ENCODE data around the gene LDAH. TPM values are rescaled to one million over a fixed set of nuclear protein-coding genes. Genes with fewer than 3 reads are reported as not detected.

LDAH gene
- total and polyA plus RNA-seq, 2 donors (not counting 1 experiment from before 2014, with no cell fraction given), result 9.0 to 31.3 TPM

DNA sequence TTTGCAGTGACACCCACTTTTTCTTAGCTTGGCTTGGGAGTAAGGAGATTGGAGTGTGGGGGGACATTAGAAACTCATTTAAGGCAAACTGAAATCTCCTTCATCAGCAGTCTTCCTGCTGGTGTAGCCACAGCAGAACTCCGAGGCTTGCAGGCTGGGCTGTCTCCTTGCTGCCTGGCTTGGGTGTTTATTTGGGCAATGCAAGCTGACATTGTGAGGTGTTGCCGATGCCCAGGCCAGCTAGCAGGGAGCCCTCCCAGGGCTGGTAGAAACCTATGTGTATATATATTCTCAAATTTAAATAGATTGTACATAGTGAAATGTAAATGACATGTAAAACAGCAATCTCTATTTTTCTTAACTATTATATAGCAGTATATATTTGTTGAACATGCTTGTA lies 144.1 kb downstream of the LDAH start:
- POLR2A ChIA-PET, result interaction anchor here (1.2 kb wide), 1 partner anchor 12 kb away, joined by 4 read pairs; the partner anchor contains the start of gene GDF7
- Mint-ChIP-seq H3K27ac (peak overlapping the region; percentile 26), H3K9me3 (ENCODE audit: insufficient read depth) (no peaks in the 10 kb centered on the region), H3K4me1 (peaks cover 51% of the 10 kb centered on the region), H3K4me3 (no peak overlapping the region), H3K27me3 (no peaks in the 10 kb centered on the region)
- peaks cover 0 to 28% of the 10 kb centered on the region in 2 experiments for H3K36me3 ChIP-seq (replicated peaks in 1 of 2; ENCODE audit: control extremely low read depth in 1 of 2, control insufficient read depth in 1 of 2, extremely low read depth in 1 of 2, insufficient read depth in 2 of 2, low read length in 1 of 2)
- no peak overlapping the region for H3K4me2 ChIP-seq (replicated peaks; ENCODE audit: low read depth, low read length, poor library complexity, severe bottlenecking)
- CTCF ChIA-PET, result interaction anchor here (2.4 to 8.8 kb wide), 5 partner anchors 12 to 284 kb away, joined by 6 to 160 read pairs (median 46); partner anchors contain the start of genes GDF7 and HS1BP3
- no peaks in the 10 kb centered on the region for H3K27me3 ChIP-seq (replicated peaks in 1 of 4; ENCODE audit: control extremely low read depth in 1 of 4, control insufficient read depth in 3 of 4, insufficient read depth in 4 of 4, low read length in 3 of 4)
- no peaks in the 10 kb centered on the region for H3K79me2 ChIP-seq (ENCODE audit: control insufficient read depth, insufficient read depth, low read length)
- H3K4me3 ChIP-seq (ENCODE audit: control extremely low read depth in 1 of 5, extremely low read depth in 1 of 5, insufficient read depth in 1 of 5, low read depth in 2 of 5, low read length in 4 of 5), result no peak overlapping the region
- DNase-seq (no peak), ATAC-seq (ENCODE audit: low read depth) (no peak)
- no CpG with 5 or more reads among the region's 2 CpGs for WGBS (ENCODE audit: insufficient coverage)
- no peaks in the 10 kb centered on the region for H3K9me3 ChIP-seq (ENCODE audit: control extremely low read depth in 1 of 3, control insufficient read depth in 2 of 3, insufficient read depth in 1 of 3, low read length in 2 of 3)
- no peak for TF ChIP-seq EZH2 (IDR thresholded peaks at IDR 0.05; ENCODE audit: borderline replicate concordance, insufficient read depth, low read depth, low read length, poor library complexity, severe bottlenecking)
- TF ChIP-seq, protein P1, sequence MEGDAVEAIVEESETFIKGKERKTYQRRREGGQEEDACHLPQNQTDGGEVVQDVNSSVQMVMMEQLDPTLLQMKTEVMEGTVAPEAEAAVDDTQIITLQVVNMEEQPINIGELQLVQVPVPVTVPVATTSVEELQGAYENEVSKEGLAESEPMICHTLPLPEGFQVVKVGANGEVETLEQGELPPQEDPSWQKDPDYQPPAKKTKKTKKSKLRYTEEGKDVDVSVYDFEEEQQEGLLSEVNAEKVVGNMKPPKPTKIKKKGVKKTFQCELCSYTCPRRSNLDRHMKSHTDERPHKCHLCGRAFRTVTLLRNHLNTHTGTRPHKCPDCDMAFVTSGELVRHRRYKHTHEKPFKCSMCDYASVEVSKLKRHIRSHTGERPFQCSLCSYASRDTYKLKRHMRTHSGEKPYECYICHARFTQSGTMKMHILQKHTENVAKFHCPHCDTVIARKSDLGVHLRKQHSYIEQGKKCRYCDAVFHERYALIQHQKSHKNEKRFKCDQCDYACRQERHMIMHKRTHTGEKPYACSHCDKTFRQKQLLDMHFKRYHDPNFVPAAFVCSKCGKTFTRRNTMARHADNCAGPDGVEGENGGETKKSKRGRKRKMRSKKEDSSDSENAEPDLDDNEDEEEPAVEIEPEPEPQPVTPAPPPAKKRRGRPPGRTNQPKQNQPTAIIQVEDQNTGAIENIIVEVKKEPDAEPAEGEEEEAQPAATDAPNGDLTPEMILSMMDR (IDR thresholded peaks at IDR 0.05), result no peak
- H3K9ac ChIP-seq (ENCODE audit: low read length), result no peak overlapping the region
- H4K20me1 ChIP-seq (ENCODE audit: control insufficient read depth, insufficient read depth, low read length, poor library complexity, severe bottlenecking), result no peaks in the 10 kb centered on the region
- no peak overlapping the region for H2AFZ ChIP-seq (ENCODE audit: insufficient read depth, low read depth, low read length, poor library complexity, severe bottlenecking)
- intact Hi-C loops (cut with micrococcal nuclease), result loop anchor here (5.0 kb wide), 1 partner anchor 144 kb away; the partner anchor contains the start of gene LDAH
- H3K27ac ChIP-seq (ENCODE audit: low read length in 2 of 2), result peak overlapping the region in 1 of 2 donors; percentile 4
- peaks cover 28 to 63% of the 10 kb centered on the region in 2 donors for H3K4me1 ChIP-seq (ENCODE audit: control insufficient read depth in 2 of 2, insufficient read depth in 2 of 2, low read length in 2 of 2)

DNA sequence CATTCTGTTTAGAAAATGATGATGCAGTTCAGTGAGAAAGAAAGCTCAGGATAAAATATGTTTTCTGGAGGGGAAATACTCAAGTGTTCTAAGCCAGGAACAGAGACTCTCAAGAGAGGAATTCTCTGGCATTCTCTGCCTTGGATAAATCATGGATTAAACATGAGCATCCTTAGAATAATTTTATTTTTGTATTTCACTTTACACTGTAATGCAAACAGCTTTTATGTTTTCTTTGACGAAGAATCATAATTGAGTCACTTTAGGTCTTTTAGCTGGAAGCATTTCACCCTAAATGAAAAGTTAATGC lies 144.9 kb downstream of the LDAH start:
- peaks cover 56% of the 10 kb centered on the region for H3K4me1 Mint-ChIP-seq
- Histone ChIP-seq H3K4me1 (ENCODE audit: control insufficient read depth in 2 of 2, insufficient read depth in 2 of 2, low read length in 2 of 2) (peaks cover 28 to 66% of the 10 kb centered on the region in 2 donors), H3K4me2 (replicated peaks; ENCODE audit: low read depth, low read length, poor library complexity, severe bottlenecking) (peak overlapping the region; percentile 53), H3K4me3 (ENCODE audit: control extremely low read depth in 1 of 5, extremely low read depth in 1 of 5, insufficient read depth in 1 of 5, low read depth in 2 of 5, low read length in 4 of 5) (peak overlapping the region in 2 of 5 experiments; percentile 2 to 8), H3K9ac (ENCODE audit: low read length) (no peak overlapping the region), H4K20me1 (ENCODE audit: control insufficient read depth, insufficient read depth, low read length, poor library complexity, severe bottlenecking) (no peaks in the 10 kb centered on the region), H3K27ac (ENCODE audit: low read length in 2 of 2) (peak overlapping the region; percentile 4 to 82), H3K79me2 (ENCODE audit: control insufficient read depth, insufficient read depth, low read length) (no peaks in the 10 kb centered on the region), H3K9me3 (ENCODE audit: control extremely low read depth in 1 of 3, control insufficient read depth in 2 of 3, insufficient read depth in 1 of 3, low read length in 2 of 3) (no peaks in the 10 kb centered on the region), H3K36me3 (replicated peaks in 1 of 2; ENCODE audit: control extremely low read depth in 1 of 2, control insufficient read depth in 1 of 2, extremely low read depth in 1 of 2, insufficient read depth in 2 of 2, low read length in 1 of 2) (peaks cover 0 to 22% of the 10 kb centered on the region in 2 experiments), H3K27me3 (replicated peaks in 1 of 4; ENCODE audit: control extremely low read depth in 1 of 4, control insufficient read depth in 3 of 4, insufficient read depth in 4 of 4, low read length in 3 of 4) (no peaks in the 10 kb centered on the region), H2AFZ (ENCODE audit: insufficient read depth, low read depth, low read length, poor library complexity, severe bottlenecking) (no peak overlapping the region)
- H3K27me3 Mint-ChIP-seq, result no peaks in the 10 kb centered on the region
- CTCF ChIA-PET, result interaction anchor here (1.8 to 8.8 kb wide), 6 partner anchors 10 to 284 kb away, joined by 3 to 160 read pairs (median 40); partner anchors contain the start of genes GDF7 and HS1BP3
- H3K9me3 Mint-ChIP-seq (ENCODE audit: insufficient read depth), result no peaks in the 10 kb centered on the region
- no peak for TF ChIP-seq EZH2 (IDR thresholded peaks at IDR 0.05; ENCODE audit: borderline replicate concordance, insufficient read depth, low read depth, low read length, poor library complexity, severe bottlenecking)
- TF ChIP-seq, protein P1 (IDR thresholded peaks at IDR 0.05), result no peak
- POLR2A ChIA-PET, result interaction anchor here (3.2 kb wide), 1 partner anchor 11 kb away, joined by 74 read pairs; the partner anchor contains the start of gene GDF7
- DNase-seq (no peak), ATAC-seq (ENCODE audit: low read depth) (no peak)
- peak overlapping the region; percentile 80 for H3K4me3 Mint-ChIP-seq
- intact Hi-C loops (cut with micrococcal nuclease), result loop anchor here (5.0 kb wide), 1 partner anchor 144 kb away; the partner anchor contains the start of gene LDAH
- WGBS (ENCODE audit: insufficient coverage), result no CpG with 5 or more reads among the region's 1 CpG
- H3K27ac Mint-ChIP-seq, result peak overlapping the region; percentile 98
